Tibial nerve (tissue), 4 donors: ENCODE results near the gene TBC1D23. TPM values are rescaled to one million over a fixed set of nuclear protein-coding genes. Genes with fewer than 3 reads are reported as not detected.

Experiments
- DNase-seq, 2 donors: peaks; one replicate each; pipeline ENCODE4 v3.0.0-alpha.2; 2019; ENCODE audit warnings: low spot score in 2 of 2
- H3K27ac ChIP-seq, 4 donors: fragments of 200-600 bp; sonication (generic) in 3 of 4; one replicate each; pipeline ENCODE4 v1.5.1; 2017 to 2019; ENCODE audit warnings: mild to moderate bottlenecking in 1 of 4
- H3K27me3 ChIP-seq, 2 donors: fragments of 200-600 bp; sonication (generic) in 1 of 2; one replicate each; pipeline versions ENCODE4 v1.5.1 to v1.6.0; 2017 to 2019
- H3K36me3 ChIP-seq, 3 donors: fragments of 200-600 bp; sonication (generic); one replicate each; pipeline ENCODE4 v1.5.1; 2018 to 2019
- H3K4me1 ChIP-seq, 4 donors: fragments of 200-600 bp; sonication (generic) in 3 of 4; one replicate each; pipeline ENCODE4 v1.5.1; 2017 to 2019
- H3K4me3 ChIP-seq, 4 donors: fragments of 200-600 bp; sonication (generic) in 3 of 4; one replicate each; pipeline ENCODE4 v1.5.1; 2017 to 2019; ENCODE audit warnings: mild to moderate bottlenecking in 1 of 4, moderate library complexity in 1 of 4
- H3K9me3 ChIP-seq, 4 donors: fragments of 200-600 bp; sonication (generic) in 3 of 4; one replicate each; pipeline ENCODE4 v1.5.1; 2017 to 2019
- CTCF ChIP-seq, 5 experiments: fragments of 200-600 bp in 3 of 5; fragments of 450-650 bp in 2 of 5; sonication (generic) in 3 of 5; IDR thresholded peaks; one replicate each; pipeline ENCODE4 v1.5.1; 2016 to 2019; ENCODE audit warnings: antibody characterized with exemption in 5 of 5, mild to moderate bottlenecking in 3 of 5, moderate library complexity in 2 of 5
- EP300 ChIP-seq, 2 donors: sonication (generic); formaldehyde crosslinking; IDR thresholded peaks; one replicate each; pipeline ENCODE4 v1.6.1; 2017; ENCODE audit warnings: antibody characterized with exemption in 2 of 2, mild to moderate bottlenecking in 1 of 2
- POLR2A ChIP-seq, 2 donors: fragments of 450-650 bp; IDR thresholded peaks; one replicate each; pipeline ENCODE4 v1.6.1; 2017; ENCODE audit warnings: antibody characterized with exemption in 2 of 2, mild to moderate bottlenecking in 2 of 2, moderate library complexity in 2 of 2
- WGBS, 2 donors: methylation state at CpG; one replicate each; pipeline ENCODE4 v1.1.5; 2018; 5-methylcytosine and 5-hydroxymethylcytosine counted together
- total RNA-seq, 4 donors: library from RNA; depleted of rRNA; stranded (reverse); fragments of >200 nt; gene quantifications; one replicate each; pipeline ENCODE4 v1.1.0, GENCODE V29; 2016

Gene TBC1D23
- total RNA-seq, 4 donors from 2014 or later = 21.6 to 32.2 (median 28.2) TPM

GRCh38 chr3:100368441-100368840 lies 107.6 kb downstream of the TBC1D23 start:
- no peak for TF ChIP-seq EP300 (IDR thresholded peaks at IDR 0.05)
- no peak for TF ChIP-seq CTCF (IDR thresholded peaks at IDR 0.05)
- TF ChIP-seq POLR2A (IDR thresholded peaks at IDR 0.05) = no peak

GRCh38 chr3:100370756-100371155 lies 110.0 kb downstream of the TBC1D23 start:
- H3K9me3 ChIP-seq = no peaks in the 10 kb centered on the region
- no peak overlapping the region for H3K4me3 ChIP-seq
- H3K27ac ChIP-seq = no peak overlapping the region
- WGBS, 2 donors = 91 to 93% methylated on average over 1 of the region's 1 CpG
- H3K36me3 ChIP-seq = peaks cover 0 to 75% (median 11%) of the 10 kb centered on the region in 3 donors
- no peaks in the 10 kb centered on the region for H3K4me1 ChIP-seq
- TF ChIP-seq EP300 (IDR thresholded peaks at IDR 0.05) = no peak
- TF ChIP-seq POLR2A (IDR thresholded peaks at IDR 0.05) = no peak
- TF ChIP-seq CTCF (IDR thresholded peaks at IDR 0.05) = no peak
- H3K27me3 ChIP-seq = no peaks in the 10 kb centered on the region
- no peak for DNase-seq

More at GRCh38 chr3:100368441-100368840, 107.6 kb downstream of the TBC1D23 start:
- no peaks in the 10 kb centered on the region for H3K27me3 ChIP-seq
- DNase-seq = no peak
- peaks cover 0 to 97% (median 11%) of the 10 kb centered on the region in 3 donors for H3K36me3 ChIP-seq
- no peak overlapping the region for H3K27ac ChIP-seq
- H3K9me3 ChIP-seq = no peaks in the 10 kb centered on the region
- WGBS, 2 donors = 84 to 85% methylated on average over 8 of the region's 8 CpGs
- H3K4me3 ChIP-seq = no peak overlapping the region
- H3K4me1 ChIP-seq = no peaks in the 10 kb centered on the region

GRCh38 chr3:100374521-100374920 lies 113.7 kb downstream of the TBC1D23 start:
- DNase-seq = no peak
- Histone ChIP-seq H3K4me1 (no peaks in the 10 kb centered on the region), H3K27me3 (no peaks in the 10 kb centered on the region), H3K9me3 (no peaks in the 10 kb centered on the region), H3K36me3 (peaks cover 0 to 69% (median 6%) of the 10 kb centered on the region in 3 donors), H3K27ac (no peak overlapping the region), H3K4me3 (no peak overlapping the region)
- TF ChIP-seq EP300 (IDR thresholded peaks at IDR 0.05) = no peak
- no peak for TF ChIP-seq POLR2A (IDR thresholded peaks at IDR 0.05)
- TF ChIP-seq CTCF (IDR thresholded peaks at IDR 0.05) = no peak

Other genes with a start within 250 kb of the TBC1D23 start
- gene FILIP1L, start 146.5 kb upstream of the TBC1D23 start, total RNA-seq = 10 to 100 TPM; 26.7 to 46.3 (median 30.8) TPM
- gene NIT2, start 73.8 kb downstream of the TBC1D23 start, total RNA-seq = 10 to 100 TPM; 32.9 to 43.5 (median 37.4) TPM
- 10 to 100 TPM; 32.7 to 42.6 (median 38.7) TPM for gene TOMM70, start 140.1 kb downstream of the TBC1D23 start, total RNA-seq
- gene LNP1, start 140.5 kb downstream of the TBC1D23 start, total RNA-seq = 1 to 10 TPM; 1.5 to 5.7 (median 4.9) TPM
- gene TMEM45A, start 231.6 kb downstream of the TBC1D23 start, total RNA-seq = 10 to 100 TPM in 3 of 4 donors, 1 to 10 TPM in 1; 9.4 to 36.5 (median 14.0) TPM